WERI-Rb-1 (cell line): ENCODE data around the gene RPP25.

ENCODE experiments used
- DNase-seq: peaks from one replicate; pipeline ENCODE4 v3.0.0-alpha.2; 2020
- H3K27ac ChIP-seq: fragments of 250-450 bp; sonication (Bioruptor Pico); 2 replicates; pipeline ENCODE4 v1.5.1; 2020; ENCODE audit warnings: mild to moderate bottlenecking, moderate library complexity
- H3K27me3 ChIP-seq: fragments of 250-450 bp; sonication (Bioruptor Pico); 2 replicates; pipeline ENCODE4 v1.5.1; 2021; ENCODE audit warnings: mild to moderate bottlenecking, low read depth, moderate library complexity; ENCODE audit not compliant: insufficient read depth, severe bottlenecking
- H3K36me3 ChIP-seq: fragments of 250-450 bp; sonication (Bioruptor Pico); 2 replicates; pipeline ENCODE4 v1.5.1; 2020; ENCODE audit warnings: mild to moderate bottlenecking, moderate library complexity
- H3K4me3 ChIP-seq: 2 replicates; pipeline ENCODE4 v1.5.1; 2011; ENCODE audit warnings: low read depth, mild to moderate bottlenecking, control low read depth, low read length
- H3K9me3 ChIP-seq: fragments of 250-450 bp; sonication (Bioruptor Pico); 2 replicates; pipeline ENCODE4 v1.5.1; 2021; ENCODE audit warnings: mild to moderate bottlenecking, moderate library complexity; ENCODE audit not compliant: severe bottlenecking
- TF ChIP-seq, protein P1 (sequence below): IDR thresholded peaks from 2 replicates; pipeline ENCODE4 v1.5.1; 2011; ENCODE audit warnings: low read depth, mild to moderate bottlenecking, control low read depth, inconsistent platforms, low read length

Gene RPP25

DNA sequence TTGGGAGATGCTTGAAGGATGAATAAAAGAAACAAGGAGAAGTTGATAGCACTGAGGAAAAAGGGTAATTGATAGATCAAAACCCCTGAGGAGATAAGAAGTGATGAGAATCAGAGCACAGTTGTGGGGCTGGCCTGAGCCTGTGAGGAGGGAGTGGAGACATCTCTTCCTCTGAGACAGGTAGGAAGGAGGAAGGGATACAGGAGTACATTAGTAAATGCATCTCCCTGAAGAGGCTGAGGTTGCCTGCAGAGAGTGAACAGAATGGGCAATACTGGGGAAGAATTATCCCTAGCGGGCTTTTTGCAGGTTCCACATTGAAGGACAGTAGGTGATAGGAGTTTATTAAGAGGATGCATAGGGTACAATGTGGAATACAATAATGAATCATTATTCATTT lies 21.5 kb upstream of the RPP25 start:
- Histone ChIP-seq H3K9me3 (no peaks in the 10 kb centered on the region), H3K27me3 (no peaks in the 10 kb centered on the region), H3K4me3 (no peak overlapping the region), H3K27ac (no peak overlapping the region), H3K36me3 (no peaks in the 10 kb centered on the region)
- DNase-seq, result no peak
- TF ChIP-seq, protein P1, sequence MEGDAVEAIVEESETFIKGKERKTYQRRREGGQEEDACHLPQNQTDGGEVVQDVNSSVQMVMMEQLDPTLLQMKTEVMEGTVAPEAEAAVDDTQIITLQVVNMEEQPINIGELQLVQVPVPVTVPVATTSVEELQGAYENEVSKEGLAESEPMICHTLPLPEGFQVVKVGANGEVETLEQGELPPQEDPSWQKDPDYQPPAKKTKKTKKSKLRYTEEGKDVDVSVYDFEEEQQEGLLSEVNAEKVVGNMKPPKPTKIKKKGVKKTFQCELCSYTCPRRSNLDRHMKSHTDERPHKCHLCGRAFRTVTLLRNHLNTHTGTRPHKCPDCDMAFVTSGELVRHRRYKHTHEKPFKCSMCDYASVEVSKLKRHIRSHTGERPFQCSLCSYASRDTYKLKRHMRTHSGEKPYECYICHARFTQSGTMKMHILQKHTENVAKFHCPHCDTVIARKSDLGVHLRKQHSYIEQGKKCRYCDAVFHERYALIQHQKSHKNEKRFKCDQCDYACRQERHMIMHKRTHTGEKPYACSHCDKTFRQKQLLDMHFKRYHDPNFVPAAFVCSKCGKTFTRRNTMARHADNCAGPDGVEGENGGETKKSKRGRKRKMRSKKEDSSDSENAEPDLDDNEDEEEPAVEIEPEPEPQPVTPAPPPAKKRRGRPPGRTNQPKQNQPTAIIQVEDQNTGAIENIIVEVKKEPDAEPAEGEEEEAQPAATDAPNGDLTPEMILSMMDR, result no peak

DNA sequence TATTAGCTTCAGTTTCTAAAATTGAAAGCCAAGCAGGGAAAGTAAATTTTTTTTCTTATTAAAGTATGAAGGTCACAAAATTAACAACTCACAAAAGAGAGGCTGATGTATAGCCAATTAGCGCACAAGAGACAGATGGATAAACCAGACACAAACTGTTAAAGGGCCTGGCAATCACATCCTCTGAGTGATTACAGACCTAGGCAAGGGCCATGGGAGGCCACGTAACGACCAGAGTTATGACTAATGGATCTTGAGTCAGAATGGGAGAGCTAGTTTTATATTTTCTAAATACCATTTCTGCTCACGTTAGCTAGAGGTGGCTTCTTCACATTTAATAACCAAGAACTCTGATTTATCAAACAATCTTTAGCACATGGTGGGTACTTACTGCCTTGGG lies 21.0 kb upstream of the RPP25 start:
- Histone ChIP-seq H3K27me3 (no peaks in the 10 kb centered on the region), H3K4me3 (no peak overlapping the region), H3K36me3 (no peaks in the 10 kb centered on the region), H3K9me3 (no peaks in the 10 kb centered on the region), H3K27ac (no peak overlapping the region)
- no peak for DNase-seq
- TF ChIP-seq, protein P1, result no peak

DNA sequence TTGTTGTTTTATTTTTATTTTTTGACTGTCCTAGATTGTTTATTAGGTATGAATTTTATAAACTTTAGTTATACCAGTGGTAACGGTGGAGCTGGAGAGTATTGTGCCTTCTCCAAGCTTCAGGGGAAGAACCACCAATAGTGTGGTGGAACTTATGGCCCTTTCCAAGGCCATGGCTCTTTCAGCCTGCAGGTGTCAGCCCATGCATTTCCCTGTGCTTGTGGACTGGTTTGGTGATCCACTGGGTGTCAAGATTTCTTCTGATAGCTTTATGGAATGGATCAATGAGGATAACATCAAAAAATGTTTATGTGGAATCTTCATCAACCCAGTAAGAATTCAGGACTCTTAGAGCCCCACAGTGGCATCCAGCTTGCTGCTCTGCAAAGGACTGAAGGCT lies 19.6 kb upstream of the RPP25 start:
- Histone ChIP-seq H3K36me3 (no peaks in the 10 kb centered on the region), H3K27me3 (no peaks in the 10 kb centered on the region), H3K4me3 (no peak overlapping the region), H3K9me3 (no peaks in the 10 kb centered on the region), H3K27ac (no peak overlapping the region)
- TF ChIP-seq, protein P1, result 0 out of 2 replicates have a peak, but pooled peaks have one; percentile 3
- DNase-seq, result no peak

DNA sequence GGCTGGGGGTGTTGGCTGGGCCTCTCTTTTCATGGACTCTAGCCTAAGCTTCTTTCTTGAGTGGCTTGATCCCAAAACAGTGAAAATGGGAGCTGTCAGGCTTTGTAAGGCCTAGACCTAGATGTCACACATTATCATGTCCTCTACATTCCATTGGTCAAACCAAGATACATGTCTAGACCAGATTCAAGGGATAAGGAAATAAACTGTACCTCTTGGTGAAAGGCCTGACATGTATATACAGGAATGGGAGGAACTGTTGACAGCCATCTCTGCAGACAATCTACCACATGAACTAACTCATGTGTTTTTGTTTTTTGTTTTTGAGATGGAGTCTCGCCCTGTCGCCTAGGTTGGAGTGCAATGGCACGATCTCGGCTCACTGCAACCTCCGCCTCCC lies 11.1 kb upstream of the RPP25 start:
- no peak overlapping the region for H3K4me3 ChIP-seq
- no peak overlapping the region for H3K27ac ChIP-seq
- TF ChIP-seq, protein P1, result no peak
- no peak for DNase-seq
- H3K27me3 ChIP-seq, result no peaks in the 10 kb centered on the region
- H3K9me3 ChIP-seq, result no peaks in the 10 kb centered on the region
- no peaks in the 10 kb centered on the region for H3K36me3 ChIP-seq

DNA sequence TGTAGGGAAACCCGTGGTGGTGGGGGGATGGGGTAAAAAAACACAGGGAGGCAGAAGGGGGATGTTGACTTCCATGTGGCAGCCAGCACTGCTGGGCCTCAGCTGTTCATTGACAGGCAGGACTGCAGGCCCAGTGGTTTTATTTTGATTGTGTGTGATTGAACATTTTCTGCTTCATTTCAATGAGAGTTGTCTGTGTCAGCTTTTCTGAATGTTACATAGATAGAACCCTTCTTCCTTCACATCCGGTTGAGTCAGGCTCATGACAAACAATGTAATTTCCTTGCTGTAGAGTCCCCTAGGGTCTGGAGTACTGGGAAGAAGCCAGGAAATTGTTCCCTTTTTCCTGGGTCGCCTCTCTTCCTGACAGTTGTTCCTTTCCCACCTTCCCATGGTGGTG lies 8.2 kb upstream of the RPP25 start:
- H3K27me3 ChIP-seq, result no peaks in the 10 kb centered on the region
- H3K36me3 ChIP-seq, result no peaks in the 10 kb centered on the region
- TF ChIP-seq, protein P1, result no peak
- no peaks in the 10 kb centered on the region for H3K9me3 ChIP-seq
- DNase-seq, result peak; percentile 34
- no peak overlapping the region for H3K27ac ChIP-seq
- no peak overlapping the region for H3K4me3 ChIP-seq

DNA sequence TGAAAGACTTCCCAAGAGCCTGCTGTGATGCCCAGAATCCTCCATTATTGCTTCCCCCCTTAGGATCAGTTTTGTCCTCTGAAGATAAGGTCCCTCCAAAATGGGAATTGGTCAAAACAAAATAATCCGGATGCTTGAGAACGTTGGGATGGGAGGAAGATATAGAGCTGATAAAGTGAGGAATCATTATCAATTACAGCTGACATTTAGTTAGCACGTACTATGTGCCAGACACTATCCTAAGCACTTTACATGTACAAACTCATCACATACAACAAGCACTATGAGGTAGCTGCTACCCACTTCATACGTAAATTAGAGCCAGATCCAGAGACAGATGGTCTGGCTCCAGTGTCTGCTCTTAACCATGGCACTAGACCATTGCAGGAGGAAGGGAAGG lies 6.6 kb upstream of the RPP25 start:
- Histone ChIP-seq H3K9me3 (no peaks in the 10 kb centered on the region), H3K36me3 (no peaks in the 10 kb centered on the region), H3K27ac (no peak overlapping the region), H3K4me3 (no peak overlapping the region), H3K27me3 (no peaks in the 10 kb centered on the region)
- TF ChIP-seq, protein P1, result no peak
- no peak for DNase-seq
